G401.6 (cell line): ENCODE measurements around the gene IGFBPL1.
"Not testable (repeated sequence)": the region's sequence is repeated elsewhere in the genome, so short reads cannot be mapped to it uniquely, and the experiment has no call there.

Experiments
- FAIRE-seq: peaks from 2 replicates; lab custom pipeline; 2012; peaks lifted over from hg19 to GRCh38; lab: Jason Lieb, UNC

The IGFBPL1 gene, protein sequence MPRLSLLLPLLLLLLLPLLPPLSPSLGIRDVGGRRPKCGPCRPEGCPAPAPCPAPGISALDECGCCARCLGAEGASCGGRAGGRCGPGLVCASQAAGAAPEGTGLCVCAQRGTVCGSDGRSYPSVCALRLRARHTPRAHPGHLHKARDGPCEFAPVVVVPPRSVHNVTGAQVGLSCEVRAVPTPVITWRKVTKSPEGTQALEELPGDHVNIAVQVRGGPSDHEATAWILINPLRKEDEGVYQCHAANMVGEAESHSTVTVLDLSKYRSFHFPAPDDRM

GRCh38 chr9:38423973-38424843 is at the start of gene IGFBPL1:
Gene IGFBPL1 (minus strand): TSS chr9:38424454. CDS start chr9:38424424, 30 bp downstream.
- no peak for FAIRE-seq

DNA sequence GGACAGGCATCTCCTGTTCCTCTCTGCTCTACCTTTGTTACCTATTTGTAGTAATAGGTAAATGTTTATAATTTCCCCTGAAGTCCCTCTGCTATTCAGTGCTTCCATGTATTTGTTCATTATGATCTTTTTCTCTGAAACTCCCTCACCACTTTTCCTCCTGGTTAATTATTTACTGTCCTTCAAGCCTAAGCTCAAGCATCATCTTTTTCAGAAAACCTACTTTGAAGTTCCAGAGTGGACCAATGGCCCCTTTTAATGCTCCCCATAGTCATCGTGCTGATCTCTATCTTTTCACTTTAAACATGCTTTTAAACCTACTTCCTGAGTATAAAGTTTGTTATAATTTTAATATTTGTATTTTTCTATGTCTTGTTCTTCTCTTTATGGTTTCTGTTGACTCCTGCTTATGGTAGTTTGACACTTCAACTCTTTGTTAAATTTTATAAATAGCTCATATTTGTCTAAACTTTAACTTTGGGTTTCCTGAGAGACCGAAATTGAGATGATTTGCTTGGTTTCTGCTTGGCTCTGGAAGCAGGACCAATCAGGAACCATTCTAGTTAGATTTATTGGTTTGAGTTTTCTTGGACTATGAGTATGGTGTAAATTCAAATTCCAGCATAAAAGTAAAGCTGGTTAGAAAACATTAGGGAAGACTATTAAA is 48.5 kb upstream of the IGFBPL1 start:
- FAIRE-seq = not testable (repeated sequence)

- FAIRE-seq = no peak
Measured at GRCh38 chr9:38467404-38467803, 43.1 kb upstream of the IGFBPL1 start.

DNA sequence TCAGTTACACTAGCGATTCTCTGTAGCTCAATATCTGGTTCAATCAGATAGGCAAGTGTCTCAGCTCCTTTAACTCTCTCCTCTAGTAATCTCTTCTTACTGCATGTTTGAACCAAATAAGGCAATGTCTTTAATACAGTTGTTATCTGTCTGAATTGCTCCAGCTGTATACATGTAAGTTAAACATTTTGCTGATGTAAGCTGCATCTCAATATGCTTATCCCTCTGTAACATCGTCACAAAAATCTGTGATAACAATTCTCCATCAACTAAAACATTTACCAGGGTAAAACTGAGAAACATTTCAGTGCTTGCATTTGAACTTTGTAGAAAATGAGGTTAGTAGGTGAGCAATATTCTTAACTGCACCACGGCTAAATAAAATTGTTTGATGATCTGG is 29.6 kb upstream of the IGFBPL1 start:
- no peak for FAIRE-seq

DNA sequence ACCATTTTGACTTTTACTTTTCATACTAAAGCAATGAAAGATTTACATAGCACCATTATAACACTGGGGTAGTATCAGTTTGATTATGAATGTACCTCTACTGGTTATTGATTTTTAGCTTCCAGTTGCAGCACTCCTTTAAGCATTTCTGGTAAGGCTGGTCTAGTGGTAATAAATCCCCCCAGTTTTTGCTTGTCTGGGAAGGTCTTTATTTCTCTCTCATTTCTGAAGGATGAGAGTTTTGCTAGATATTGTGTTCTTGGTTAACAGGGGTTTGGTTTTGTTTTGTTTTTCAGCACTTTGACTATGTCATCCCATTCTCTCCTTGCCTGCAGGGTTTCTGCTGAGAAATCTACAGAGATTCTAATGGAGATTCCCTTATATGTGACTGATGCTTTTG is 26.9 kb upstream of the IGFBPL1 start:
- no peak for FAIRE-seq

DNA sequence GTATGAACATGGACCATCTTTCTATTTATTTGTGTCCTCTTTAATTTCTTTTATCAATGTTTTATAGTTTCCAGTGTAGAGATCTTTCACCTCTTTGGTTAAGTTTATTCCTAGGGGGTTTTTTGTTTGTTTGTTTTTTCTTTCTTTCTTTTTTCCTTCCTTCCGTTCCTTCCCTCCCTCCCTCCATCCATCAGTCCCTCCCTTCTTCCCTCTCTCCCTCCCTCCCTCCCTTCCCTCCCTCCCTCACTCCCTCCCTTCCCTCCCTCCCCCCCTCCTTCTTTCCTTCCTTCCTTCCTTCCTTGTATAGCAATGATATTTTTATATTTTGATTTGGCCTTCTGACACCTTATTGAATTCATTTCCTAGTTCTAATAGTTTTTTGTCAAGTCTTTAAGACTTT is 23.4 kb upstream of the IGFBPL1 start:
- no peak for FAIRE-seq

DNA sequence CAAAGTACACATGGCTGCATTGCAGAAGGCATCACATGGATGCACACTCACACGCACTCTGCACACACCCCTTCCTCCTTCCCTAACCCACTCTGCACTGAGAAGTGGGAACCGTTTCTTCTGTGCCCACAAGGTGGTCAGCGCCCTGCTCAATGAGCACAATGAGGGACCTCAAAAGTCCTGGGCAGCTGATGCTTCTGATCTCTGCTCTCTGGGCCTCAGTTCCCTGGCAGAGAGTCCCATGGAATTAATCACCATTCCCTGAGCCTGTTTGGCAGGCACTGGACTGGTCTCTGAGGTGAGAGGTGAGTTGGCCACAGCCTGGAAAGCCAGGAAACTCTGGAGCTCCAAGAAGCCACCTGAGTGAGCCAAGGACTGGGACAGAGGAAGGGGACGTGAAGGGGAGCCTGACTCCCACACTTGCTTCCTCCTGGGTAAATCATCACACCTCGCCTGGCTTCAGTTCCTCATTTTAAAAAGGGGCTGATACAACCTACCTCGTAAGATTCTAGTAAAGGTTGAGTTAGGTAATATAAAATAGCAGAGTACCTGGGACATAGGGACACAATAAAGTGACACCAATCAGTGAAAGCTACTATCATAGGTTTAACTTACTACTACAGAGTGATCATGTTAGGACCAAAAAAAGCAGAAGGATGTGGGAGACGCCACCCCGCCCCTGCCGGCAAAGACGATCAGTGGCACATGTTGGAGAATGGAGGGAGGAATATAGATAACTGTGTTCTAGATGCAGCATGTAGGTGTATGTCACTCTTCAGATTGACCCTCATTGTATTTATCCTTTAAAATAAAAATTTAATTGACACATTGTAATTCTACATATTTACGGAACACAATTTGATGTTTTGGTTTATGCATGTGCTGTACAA is 21.1 kb upstream of the IGFBPL1 start:
- no peak for FAIRE-seq

GRCh38 chr9:38443597-38443996 is 19.3 kb upstream of the IGFBPL1 start:
- FAIRE-seq = no peak

DNA sequence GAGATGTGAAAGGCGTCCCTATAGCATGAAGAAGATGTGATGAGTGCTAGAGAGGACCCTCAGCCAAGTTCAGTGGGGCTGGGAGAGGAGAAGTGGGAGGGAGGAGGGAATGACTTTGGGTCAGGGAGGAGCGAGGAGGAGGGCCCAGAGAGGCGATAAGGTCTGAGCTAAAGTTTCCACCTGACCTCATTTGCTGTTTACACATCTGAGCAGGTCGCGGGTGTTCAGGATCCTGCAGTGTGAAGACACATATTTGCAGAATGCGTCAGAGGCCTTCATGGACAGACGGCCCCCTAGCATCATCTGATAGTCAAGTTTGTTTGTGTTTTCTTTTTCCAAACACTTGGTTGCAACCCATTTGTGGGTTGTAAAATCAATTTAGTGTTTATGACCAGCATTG is 18.9 kb upstream of the IGFBPL1 start:
- no peak for FAIRE-seq

- no peak for FAIRE-seq
Measured at GRCh38 chr9:38442473-38443096, 18.3 kb upstream of the IGFBPL1 start.

GRCh38 chr9:38441347-38442085 is 17.3 kb upstream of the IGFBPL1 start:
- FAIRE-seq = no peak

- no peak for FAIRE-seq
Measured at GRCh38 chr9:38440516-38440915, 16.3 kb upstream of the IGFBPL1 start.

DNA sequence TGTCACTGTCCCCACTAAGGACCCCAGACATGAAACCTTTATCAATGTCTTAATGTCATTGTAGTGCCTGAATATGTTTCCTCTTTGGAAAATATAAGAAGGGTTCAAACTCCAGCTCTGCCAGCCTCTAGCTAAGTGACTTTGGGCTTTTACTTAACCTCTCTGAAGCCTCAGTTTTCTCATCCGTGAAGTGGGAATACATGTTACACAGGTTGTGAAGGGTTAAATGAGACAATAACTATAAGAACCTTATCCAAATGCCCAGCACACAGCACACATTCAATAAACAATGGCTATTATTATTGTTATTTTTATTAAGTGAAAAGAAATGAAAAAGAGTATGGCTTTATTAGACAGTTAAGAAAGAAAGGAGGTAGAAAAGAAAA is 15.7 kb upstream of the IGFBPL1 start:
- FAIRE-seq = no peak

DNA sequence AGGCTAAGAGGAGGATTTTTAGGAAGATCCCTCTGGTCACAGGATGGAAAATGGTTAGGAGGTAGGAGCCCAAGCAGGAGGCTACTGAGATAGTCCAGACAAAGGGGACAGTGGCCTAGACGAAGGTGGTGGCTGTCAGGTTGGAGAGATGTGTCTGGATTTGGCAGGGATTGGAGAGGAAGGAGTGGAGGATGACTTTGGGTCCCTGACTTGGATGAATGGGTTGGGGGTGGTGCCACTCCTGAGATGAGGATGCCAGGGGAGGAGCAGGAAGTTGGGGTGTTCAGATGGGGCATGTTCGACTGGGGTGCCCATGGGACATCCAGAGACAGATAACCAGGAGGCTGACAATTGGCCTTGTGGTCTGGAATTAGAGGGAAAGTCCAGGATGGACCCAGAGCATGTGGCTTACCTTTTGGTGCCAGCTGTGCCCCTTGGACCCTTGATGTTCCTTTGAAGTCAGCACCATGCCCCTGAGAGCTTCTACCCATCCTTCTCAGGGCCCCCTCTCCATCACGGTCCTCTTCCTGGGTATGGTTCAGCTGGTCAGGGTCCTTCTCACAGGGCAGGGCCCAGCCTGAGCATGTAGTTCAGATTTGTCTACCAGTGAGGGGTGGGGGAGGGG is 15.1 kb upstream of the IGFBPL1 start:
- FAIRE-seq = no peak

DNA sequence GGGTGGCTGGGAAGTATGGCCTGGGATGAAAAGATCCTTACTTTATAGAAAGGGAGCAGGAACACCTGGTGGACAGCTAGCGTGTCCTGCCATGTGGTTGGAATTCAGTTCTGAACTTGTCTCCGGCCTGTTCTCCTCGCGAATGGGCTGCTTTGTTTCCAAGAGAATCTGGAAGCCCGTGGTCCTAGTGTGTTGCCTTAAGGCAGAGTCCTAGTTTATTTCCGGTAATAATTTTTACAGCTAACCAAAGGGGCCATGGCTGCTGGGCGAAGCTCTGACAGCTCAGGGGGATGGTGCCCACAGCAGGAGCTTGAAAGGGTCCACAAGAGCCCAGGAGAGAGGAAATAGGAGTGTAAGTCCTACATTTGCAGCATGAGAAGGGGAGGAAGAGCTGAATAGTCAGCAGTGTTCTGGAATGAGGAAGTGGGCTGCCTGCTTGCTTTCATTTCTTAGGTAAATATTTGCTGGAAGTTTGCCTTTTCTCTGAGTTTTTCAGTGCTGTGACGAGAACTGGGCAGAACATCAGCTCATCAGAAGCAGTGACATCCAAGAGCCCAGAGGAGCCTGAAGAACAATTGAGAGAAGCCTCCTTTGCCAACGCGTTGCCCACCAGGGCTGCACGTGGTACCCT is 13.1 kb upstream of the IGFBPL1 start:
- no peak for FAIRE-seq

- no peak for FAIRE-seq
Measured at GRCh38 chr9:38436708-38437107, 12.5 kb upstream of the IGFBPL1 start.

- no peak for FAIRE-seq
Measured at GRCh38 chr9:38435521-38435920, 11.3 kb upstream of the IGFBPL1 start.

DNA sequence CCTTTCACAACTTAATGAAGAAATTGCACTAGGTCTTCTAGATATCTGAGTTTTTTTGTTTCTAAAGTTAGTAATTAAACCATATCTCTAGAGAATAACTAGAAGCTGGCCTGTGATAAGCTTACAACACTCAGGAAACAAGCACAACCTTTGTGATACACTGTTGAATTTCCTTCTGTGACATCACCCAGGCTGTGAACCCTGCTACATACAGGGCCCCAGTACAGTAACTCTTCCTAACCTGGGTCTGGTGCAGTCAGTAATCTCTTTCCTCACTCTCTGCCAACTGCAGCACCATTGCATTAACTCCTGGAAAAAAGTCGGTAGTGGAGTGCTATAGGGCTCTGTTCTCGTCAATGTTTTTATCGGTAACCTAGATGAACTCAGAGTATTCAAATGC is 10.6 kb upstream of the IGFBPL1 start:
- no peak for FAIRE-seq

DNA sequence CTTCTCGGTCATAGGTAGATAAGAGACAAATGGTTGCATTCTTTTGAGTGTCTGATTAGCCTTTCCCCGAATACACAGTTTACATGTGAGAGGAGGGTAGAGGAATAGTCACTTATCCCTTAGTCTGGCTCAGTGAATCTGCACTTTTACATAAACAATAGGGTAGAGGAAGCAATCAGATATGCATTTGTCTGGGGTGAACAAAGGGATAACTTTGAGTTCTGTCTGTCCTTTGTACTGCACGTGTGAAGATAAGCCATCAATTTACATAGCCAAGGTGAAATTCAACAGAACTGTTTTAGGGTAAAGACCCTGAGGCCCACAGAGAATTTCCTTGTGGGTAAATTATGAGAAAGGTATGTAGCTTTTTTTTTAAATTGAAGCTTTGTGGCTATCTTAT is 10.1 kb upstream of the IGFBPL1 start:
- no peak for FAIRE-seq

GRCh38 chr9:38432922-38433510 is 8.8 kb upstream of the IGFBPL1 start:
- FAIRE-seq = no peak
